GM18507 (cell line): ENCODE results near the gene HEY2.
A peak's percentile ranks its signal among the peaks of the same experiment; 100 is the strongest.
"Not testable (repeated sequence)": the region's sequence is repeated elsewhere in the genome, so short reads cannot be mapped to it uniquely, and the experiment has no call there.

Source experiments
- DNase-seq: peaks from one replicate; pipeline ENCODE4 v3.0.0; 2011; ENCODE audit warnings: low read depth; ENCODE audit not compliant: insufficient read length; ENCODE audit errors: extremely low spot score
- FAIRE-seq: peaks from 2 replicates; lab custom pipeline; 2011; peaks lifted over from hg19 to GRCh38; lab: Jason Lieb, UNC

The HEY2 gene

GRCh38 chr6:125764121-125764671 lies 14.8 kb downstream of the HEY2 start:
- DNase-seq, result no peak
- FAIRE-seq, result no peak

DNA sequence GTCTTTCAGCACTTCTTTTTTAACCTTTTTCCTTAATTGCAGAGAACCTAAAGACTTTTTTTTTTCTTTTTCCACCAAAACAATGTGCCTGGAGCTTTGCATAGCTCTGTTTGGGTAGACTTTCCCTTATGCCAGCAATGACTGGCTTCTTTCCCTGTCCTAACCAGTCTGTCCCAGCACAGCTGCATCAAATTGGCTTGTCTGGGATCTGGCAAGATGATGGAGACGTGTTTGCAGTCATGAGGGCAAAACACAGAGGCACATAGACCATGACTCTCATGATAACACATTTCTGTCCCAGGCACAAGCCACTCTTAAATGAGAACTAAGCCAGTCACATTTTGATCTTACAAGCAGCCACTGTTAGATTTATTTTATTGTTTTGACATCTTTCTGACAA lies 16.5 kb downstream of the HEY2 start:
- DNase-seq (no peak), FAIRE-seq (no peak)

GRCh38 chr6:125766641-125767040 lies 17.2 kb downstream of the HEY2 start:
- FAIRE-seq, result no peak

DNA sequence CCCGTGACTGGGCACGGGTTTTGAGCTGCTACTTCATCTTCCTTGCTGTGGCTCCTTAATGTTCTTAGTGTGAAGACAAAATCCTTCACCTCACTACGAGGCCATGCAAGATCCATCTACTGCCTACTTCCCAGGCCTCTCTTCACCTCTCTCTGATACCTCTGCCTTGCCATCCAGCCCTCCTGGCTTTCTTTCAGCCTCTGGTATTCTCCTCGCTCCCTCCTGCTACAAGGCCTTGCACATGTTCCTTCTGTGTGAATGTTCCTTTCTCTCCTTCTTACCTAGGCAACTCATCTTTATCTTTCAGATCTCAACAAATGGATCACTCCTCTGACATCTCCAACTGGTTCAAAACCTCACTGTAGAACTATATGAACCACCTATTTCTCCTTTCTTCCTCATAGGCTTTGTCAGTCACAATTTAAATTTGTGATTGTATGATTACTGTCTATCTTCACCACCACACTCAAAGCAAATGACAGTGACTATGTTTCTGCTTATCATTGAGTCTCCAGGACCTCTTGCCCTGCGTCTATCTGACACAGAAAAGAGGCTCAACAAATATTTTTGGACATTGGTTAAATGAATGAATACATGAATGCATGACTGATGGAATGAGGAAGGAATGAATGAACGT lies 19.8 kb downstream of the HEY2 start:
- DNase-seq, result no peak
- no peak for FAIRE-seq

More at GRCh38 chr6:125766641-125767040, 17.2 kb downstream of the HEY2 start:
- no peak for DNase-seq

GRCh38 chr6:125773387-125774341 lies 24.2 kb downstream of the HEY2 start:
- FAIRE-seq (no peak), DNase-seq (no peak)

GRCh38 chr6:125776107-125776826 lies 26.8 kb downstream of the HEY2 start:
- not testable (repeated sequence) for FAIRE-seq, DNase-seq

DNA sequence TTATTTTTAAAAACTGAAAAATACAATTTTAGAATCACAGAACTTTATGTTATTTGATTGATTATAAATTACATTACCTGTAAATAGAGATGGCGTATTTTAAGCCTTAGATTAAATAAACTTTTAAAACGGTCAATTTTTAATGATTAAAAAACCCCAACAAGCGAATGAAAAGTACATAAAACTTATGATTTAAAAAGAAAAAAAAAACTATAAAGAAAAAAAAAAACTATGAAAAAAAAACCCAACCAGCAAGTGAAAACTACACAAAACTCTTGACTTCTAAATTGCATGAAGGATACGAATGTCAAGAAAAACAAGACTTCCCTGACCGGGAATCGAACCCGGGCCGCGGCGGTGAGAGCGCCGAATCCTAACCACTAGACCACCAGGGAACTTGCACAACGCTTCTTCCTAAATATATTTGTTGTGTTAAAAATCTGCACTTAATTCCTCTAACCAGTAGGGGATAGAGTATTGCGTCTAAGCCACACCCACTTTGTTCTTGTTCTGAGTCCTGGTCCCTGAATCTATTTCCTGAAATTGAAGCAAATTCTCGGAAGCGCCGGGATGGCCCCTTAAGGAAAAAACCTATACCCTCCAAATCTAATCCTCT lies 30.6 kb downstream of the HEY2 start:
- DNase-seq (no peak), FAIRE-seq (peak; percentile 89)

GRCh38 chr6:125780540-125781313 lies 31.3 kb downstream of the HEY2 start:
- FAIRE-seq, result no peak
- DNase-seq, result no peak

- FAIRE-seq (peak; percentile 64), DNase-seq (no peak)
These were observed 32.0 kb downstream of the HEY2 start for GRCh38 chr6:125781314-125781868.

DNA sequence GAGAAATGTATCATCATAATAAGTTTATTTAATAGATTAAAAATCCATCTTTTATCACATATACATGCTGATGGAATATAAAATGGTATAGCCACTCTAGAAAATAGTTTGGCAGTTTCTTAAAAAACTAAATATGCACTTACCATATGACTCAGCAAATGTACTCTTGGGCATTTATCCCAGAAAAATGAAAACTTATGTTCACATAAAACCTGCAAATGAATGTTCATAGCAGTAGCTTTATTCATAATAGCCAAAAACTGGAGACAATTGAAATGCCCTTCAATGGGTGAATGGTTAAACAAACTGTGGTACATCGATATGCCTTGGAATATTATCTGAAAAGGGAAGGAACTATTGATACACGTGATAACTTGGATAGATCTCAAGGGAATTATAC lies 34.9 kb downstream of the HEY2 start:
- FAIRE-seq (no peak), DNase-seq (no peak)

DNA sequence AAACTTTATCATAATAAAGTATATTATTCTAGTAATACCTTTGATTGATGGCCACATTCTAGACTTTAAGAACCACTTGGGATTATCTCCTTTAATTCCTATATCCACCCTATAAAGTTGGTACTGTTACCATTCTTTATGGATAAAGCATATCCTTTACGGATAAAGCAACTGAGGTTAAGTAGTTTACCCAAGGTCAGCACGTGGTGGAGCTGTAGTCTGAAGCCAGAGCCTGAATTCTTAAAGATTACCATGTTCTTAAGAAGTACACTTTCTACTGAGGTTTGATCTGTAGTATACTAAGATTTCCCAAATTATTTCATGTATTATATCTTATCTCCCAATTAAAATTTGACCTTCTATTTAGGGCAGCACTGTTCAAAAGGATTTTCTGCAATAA lies 38.4 kb downstream of the HEY2 start:
- no peak for DNase-seq
- FAIRE-seq, result peak; percentile 67

- no peak for DNase-seq
- FAIRE-seq, result peak; percentile 69
These were observed 39.7 kb downstream of the HEY2 start for GRCh38 chr6:125789167-125789566.

DNA sequence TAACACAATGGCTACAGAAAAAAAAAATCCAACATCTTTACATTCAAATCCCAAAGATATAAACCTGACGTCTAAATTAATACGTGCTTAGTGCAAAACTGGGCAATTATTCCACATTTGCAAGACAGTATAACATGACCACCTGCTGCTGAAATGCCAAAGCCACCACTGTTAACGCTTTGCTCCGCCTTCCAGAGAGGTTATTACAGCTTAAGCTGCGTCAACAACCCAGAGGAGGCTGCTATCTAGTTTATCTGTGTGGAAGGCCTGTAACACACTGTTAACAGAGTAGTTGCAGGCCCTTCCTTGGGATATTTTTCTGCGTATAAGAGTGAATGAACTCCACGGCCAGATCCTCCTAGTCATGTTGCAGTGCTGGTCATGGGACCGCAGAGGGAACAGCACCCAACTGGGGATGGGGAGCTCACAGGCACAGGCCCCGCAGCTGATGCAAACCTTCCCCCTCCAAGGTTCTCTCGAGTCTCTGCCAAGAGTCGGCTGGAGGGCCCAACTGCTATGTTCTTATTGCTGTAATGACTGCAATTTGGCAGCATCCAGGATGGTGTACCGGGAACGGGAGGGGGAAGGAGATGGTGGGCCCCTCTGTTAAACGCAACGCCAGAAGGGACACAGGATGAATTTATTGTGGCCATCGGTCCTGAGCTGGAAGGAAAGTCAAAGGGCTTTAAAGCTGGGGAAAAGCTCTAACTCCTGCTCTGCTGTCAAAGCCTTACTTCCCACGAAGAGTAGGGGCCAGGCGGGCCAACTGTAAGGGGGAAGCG lies 40.3 kb downstream of the HEY2 start:
- FAIRE-seq (peak; percentile 62), DNase-seq (no peak)

- no peak for DNase-seq
These were observed 41.1 kb downstream of the HEY2 start, which contains the start of gene NCOA7 for GRCh38 chr6:125790358-125791150. Gene NCOA7, plus strand, starts transcription at chr6:125790960. Its CDS starts 24,395 bp downstream, at chr6:125815355.

GRCh38 chr6:125791151-125791819 lies 41.9 kb downstream of the HEY2 start:
- FAIRE-seq (peak; percentile 90), DNase-seq (no peak)

More at GRCh38 chr6:125790358-125791150, 41.1 kb downstream of the HEY2 start, which contains the start of gene NCOA7:
- peak; percentile 75 for FAIRE-seq

DNA sequence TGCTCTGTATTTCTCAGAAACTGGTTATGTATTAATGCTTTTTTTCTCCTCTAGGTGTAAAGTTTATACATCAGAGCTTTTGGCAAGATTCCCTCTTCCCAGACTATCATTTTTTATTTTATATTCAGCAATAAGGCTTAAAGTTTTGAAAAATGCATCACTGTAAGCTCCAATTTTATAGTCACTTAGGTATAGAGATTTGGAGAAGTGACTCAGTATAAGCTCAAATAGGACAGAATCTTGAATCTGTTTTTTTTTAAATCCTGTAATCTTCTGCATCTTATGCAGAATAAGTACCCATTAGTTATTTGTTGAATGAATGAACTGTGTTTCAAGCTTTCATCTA lies 42.4 kb downstream of the HEY2 start:
- no peak for DNase-seq
- no peak for FAIRE-seq
